ENCODE measurements around the gene GABRQ.
A peak's percentile ranks its signal among the peaks of the same experiment; 100 is the strongest.

GABRQ gene

GRCh38 chrX:152619897-152620296 lies 17.8 kb upstream of the GABRQ start:
- no peaks in the 10 kb centered on the region for H3K27me3 ChIP-seq (ENCODE audit: insufficient read depth, low read length, poor library complexity)
- H3K9ac ChIP-seq (ENCODE audit: low read length) = no peak overlapping the region
- no peaks in the 10 kb centered on the region for H3K79me2 ChIP-seq (ENCODE audit: control insufficient read depth, insufficient read depth, low read length)
- H3K4me1 ChIP-seq (ENCODE audit: control insufficient read depth, low read depth, low read length) = no peaks in the 10 kb centered on the region
- H2BK120ac ChIP-seq (ENCODE audit: low read depth, low read length) = no peak overlapping the region
- no peak overlapping the region for H3K27ac ChIP-seq (ENCODE audit: low read depth, low read length)
- H3K4ac ChIP-seq (ENCODE audit: low read depth, low read length) = no peak overlapping the region
- no peak overlapping the region for H3K56ac ChIP-seq (ENCODE audit: low read length)
- no CpG with 5 or more reads among the region's 2 CpGs for WGBS (ENCODE audit: extremely low coverage, insufficient coverage, low lambda C conversion rate)
- H3K79me1 ChIP-seq (ENCODE audit: low read length) = no peaks in the 10 kb centered on the region
- H3K4me3 ChIP-seq (ENCODE audit: low read length) = no peak overlapping the region
- no peak for DNase-seq
- H3K36me3 ChIP-seq (ENCODE audit: control insufficient read depth, insufficient read depth, low read length) = no peaks in the 10 kb centered on the region
- H2AK5ac ChIP-seq (ENCODE audit: low read length) = no peak overlapping the region
- H3K18ac ChIP-seq (ENCODE audit: low read length) = no peak overlapping the region
- no peak overlapping the region for H3K23ac ChIP-seq (ENCODE audit: low read length)
- no peak overlapping the region for H4K5ac ChIP-seq (ENCODE audit: low read length)
- H3K4me2 ChIP-seq (ENCODE audit: low read length) = no peak overlapping the region
- H4K8ac ChIP-seq (ENCODE audit: low read depth, low read length) = no peak overlapping the region
- H2BK15ac ChIP-seq (replicated peaks; ENCODE audit: low read depth) = no peak overlapping the region
- no peak overlapping the region for H2BK5ac ChIP-seq (ENCODE audit: low read length)

- no peak overlapping the region for H3K56ac ChIP-seq (ENCODE audit: low read length)
Measured at GRCh38 chrX:152632445-152633097, 5.1 kb upstream of the GABRQ start.

GRCh38 chrX:152635941-152636340 lies 1.8 kb upstream of the GABRQ start:
- no peaks in the 10 kb centered on the region for H3K4me1 ChIP-seq (ENCODE audit: control insufficient read depth, low read depth, low read length)
- H3K27me3 ChIP-seq (ENCODE audit: insufficient read depth, low read length, poor library complexity) = no peaks in the 10 kb centered on the region
- peak; percentile 77 for DNase-seq
- no peak overlapping the region for H3K23ac ChIP-seq (ENCODE audit: low read length)
- no peaks in the 10 kb centered on the region for H3K79me2 ChIP-seq (ENCODE audit: control insufficient read depth, insufficient read depth, low read length)
- H3K4ac ChIP-seq (ENCODE audit: low read depth, low read length) = no peak overlapping the region
- no CpG with 5 or more reads among the region's 7 CpGs for WGBS (ENCODE audit: extremely low coverage, insufficient coverage, low lambda C conversion rate)
- no peak overlapping the region for H4K8ac ChIP-seq (ENCODE audit: low read depth, low read length)
- H3K4me2 ChIP-seq (ENCODE audit: low read length) = no peak overlapping the region
- no peaks in the 10 kb centered on the region for H3K79me1 ChIP-seq (ENCODE audit: low read length)
- H3K27ac ChIP-seq (ENCODE audit: low read depth, low read length) = no peak overlapping the region
- no peak overlapping the region for H3K56ac ChIP-seq (ENCODE audit: low read length)
- no peak overlapping the region for H3K18ac ChIP-seq (ENCODE audit: low read length)
- H3K36me3 ChIP-seq (ENCODE audit: control insufficient read depth, insufficient read depth, low read length) = no peaks in the 10 kb centered on the region
- H2BK120ac ChIP-seq (ENCODE audit: low read depth, low read length) = no peak overlapping the region
- H3K9ac ChIP-seq (ENCODE audit: low read length) = no peak overlapping the region
- H3K4me3 ChIP-seq (ENCODE audit: low read length) = no peak overlapping the region
- H2BK15ac ChIP-seq (replicated peaks; ENCODE audit: low read depth) = no peak overlapping the region
- H2AK5ac ChIP-seq (ENCODE audit: low read length) = no peak overlapping the region
- no peak overlapping the region for H2BK5ac ChIP-seq (ENCODE audit: low read length)
- no peak overlapping the region for H4K5ac ChIP-seq (ENCODE audit: low read length)

More at GRCh38 chrX:152632445-152633097, 5.1 kb upstream of the GABRQ start:
- Histone ChIP-seq H3K27me3 (ENCODE audit: insufficient read depth, low read length, poor library complexity) (no peaks in the 10 kb centered on the region), H3K4ac (ENCODE audit: low read depth, low read length) (no peak overlapping the region), H3K4me2 (ENCODE audit: low read length) (no peak overlapping the region), H2BK15ac (replicated peaks; ENCODE audit: low read depth) (no peak overlapping the region), H2BK120ac (ENCODE audit: low read depth, low read length) (no peak overlapping the region), H3K4me3 (ENCODE audit: low read length) (no peak overlapping the region), H3K18ac (ENCODE audit: low read length) (no peak overlapping the region), H2AK5ac (ENCODE audit: low read length) (no peak overlapping the region), H3K4me1 (ENCODE audit: control insufficient read depth, low read depth, low read length) (no peaks in the 10 kb centered on the region), H4K5ac (ENCODE audit: low read length) (no peak overlapping the region), H4K8ac (ENCODE audit: low read depth, low read length) (no peak overlapping the region), H2BK5ac (ENCODE audit: low read length) (no peak overlapping the region), H3K23ac (ENCODE audit: low read length) (no peak overlapping the region), H3K79me2 (ENCODE audit: control insufficient read depth, insufficient read depth, low read length) (no peaks in the 10 kb centered on the region), H3K9ac (ENCODE audit: low read length) (no peak overlapping the region), H3K36me3 (ENCODE audit: control insufficient read depth, insufficient read depth, low read length) (no peaks in the 10 kb centered on the region), H3K27ac (ENCODE audit: low read depth, low read length) (no peak overlapping the region), H3K79me1 (ENCODE audit: low read length) (no peaks in the 10 kb centered on the region)
- DNase-seq = peak; percentile 33
- WGBS (ENCODE audit: extremely low coverage, insufficient coverage, low lambda C conversion rate) = no CpG with 5 or more reads among the region's 7 CpGs

DNA sequence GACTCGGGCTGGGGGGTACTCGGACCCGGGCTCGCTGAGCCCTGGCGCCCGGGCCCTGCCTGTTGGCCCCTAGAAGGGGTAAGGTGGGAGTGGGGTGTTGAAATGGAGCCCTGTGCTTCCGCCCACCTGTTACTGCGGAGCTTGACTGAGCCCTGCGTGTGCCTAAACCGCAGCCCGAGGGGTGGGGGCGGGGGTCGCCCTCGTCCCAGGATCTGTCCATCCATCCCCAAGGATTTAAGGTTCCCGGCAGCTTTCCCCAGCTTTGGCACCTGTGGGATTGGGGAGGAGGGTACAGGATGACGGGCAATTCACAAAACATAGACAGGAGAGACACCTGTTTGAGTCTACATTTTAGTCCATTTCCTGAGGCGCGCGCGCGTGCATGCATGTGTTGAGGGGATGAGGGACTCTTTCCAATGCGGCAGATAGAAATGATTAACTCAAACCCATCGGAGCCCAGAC lies 779 bp downstream of the GABRQ start:
- no peak overlapping the region for H2BK5ac ChIP-seq (ENCODE audit: low read length)
- H2AK5ac ChIP-seq (ENCODE audit: low read length) = no peak overlapping the region
- H4K5ac ChIP-seq (ENCODE audit: low read length) = no peak overlapping the region
- no peak overlapping the region for H3K23ac ChIP-seq (ENCODE audit: low read length)
- H2BK15ac ChIP-seq (replicated peaks; ENCODE audit: low read depth) = no peak overlapping the region
- H3K27me3 ChIP-seq (ENCODE audit: insufficient read depth, low read length, poor library complexity) = no peaks in the 10 kb centered on the region
- H3K79me1 ChIP-seq (ENCODE audit: low read length) = no peaks in the 10 kb centered on the region
- no CpG with 5 or more reads among the region's 23 CpGs for WGBS (ENCODE audit: extremely low coverage, insufficient coverage, low lambda C conversion rate)
- H4K8ac ChIP-seq (ENCODE audit: low read depth, low read length) = no peak overlapping the region
- H3K27ac ChIP-seq (ENCODE audit: low read depth, low read length) = no peak overlapping the region
- H3K4ac ChIP-seq (ENCODE audit: low read depth, low read length) = no peak overlapping the region
- H3K36me3 ChIP-seq (ENCODE audit: control insufficient read depth, insufficient read depth, low read length) = no peaks in the 10 kb centered on the region
- H3K56ac ChIP-seq (ENCODE audit: low read length) = no peak overlapping the region
- no peaks in the 10 kb centered on the region for H3K4me1 ChIP-seq (ENCODE audit: control insufficient read depth, low read depth, low read length)
- H3K18ac ChIP-seq (ENCODE audit: low read length) = no peak overlapping the region
- peak overlapping the region; percentile 56 for H3K9ac ChIP-seq (ENCODE audit: low read length)
- no peak for DNase-seq
- H3K4me3 ChIP-seq (ENCODE audit: low read length) = no peak overlapping the region
- H2BK120ac ChIP-seq (ENCODE audit: low read depth, low read length) = no peak overlapping the region
- H3K4me2 ChIP-seq (ENCODE audit: low read length) = peak overlapping the region; percentile 54
- H3K79me2 ChIP-seq (ENCODE audit: control insufficient read depth, insufficient read depth, low read length) = no peaks in the 10 kb centered on the region

- Histone ChIP-seq H3K9ac (ENCODE audit: low read length) (no peak overlapping the region), H3K36me3 (ENCODE audit: control insufficient read depth, insufficient read depth, low read length) (no peaks in the 10 kb centered on the region), H3K79me2 (ENCODE audit: control insufficient read depth, insufficient read depth, low read length) (no peaks in the 10 kb centered on the region), H2BK120ac (ENCODE audit: low read depth, low read length) (no peak overlapping the region), H3K79me1 (ENCODE audit: low read length) (no peaks in the 10 kb centered on the region), H2AK5ac (ENCODE audit: low read length) (no peak overlapping the region), H4K8ac (ENCODE audit: low read depth, low read length) (no peak overlapping the region), H3K4ac (ENCODE audit: low read depth, low read length) (no peak overlapping the region), H3K18ac (ENCODE audit: low read length) (no peak overlapping the region), H3K27ac (ENCODE audit: low read depth, low read length) (no peak overlapping the region), H2BK15ac (replicated peaks; ENCODE audit: low read depth) (no peak overlapping the region), H2BK5ac (ENCODE audit: low read length) (no peak overlapping the region), H3K27me3 (ENCODE audit: insufficient read depth, low read length, poor library complexity) (no peaks in the 10 kb centered on the region), H3K4me3 (ENCODE audit: low read length) (no peak overlapping the region), H3K23ac (ENCODE audit: low read length) (no peak overlapping the region), H3K4me1 (ENCODE audit: control insufficient read depth, low read depth, low read length) (no peaks in the 10 kb centered on the region), H3K56ac (ENCODE audit: low read length) (no peak overlapping the region), H3K4me2 (ENCODE audit: low read length) (no peak overlapping the region), H4K5ac (ENCODE audit: low read length) (no peak overlapping the region)
- DNase-seq = no peak
- WGBS (ENCODE audit: extremely low coverage, insufficient coverage, low lambda C conversion rate) = no CpG with 5 or more reads among the region's 7 CpGs
Measured at GRCh38 chrX:152639426-152639825, 1.7 kb downstream of the GABRQ start.

All from mesendoderm (in vitro differentiated cells).